HEK293 (cell line): ENCODE results near the gene CXCL6.

Experiments
- CTCF ChIA-PET: fragments of 350-600 bp; formaldehyde crosslinking; extraction: SDS; loops from one replicate; lab custom pipeline; 2021; ENCODE audit warnings: antibody characterized with exemption; lab: Yijun Ruan, JAX
- POLR2A ChIA-PET: fragments of 300-600 bp; formaldehyde crosslinking; extraction: SDS; loops from one replicate; lab custom pipeline; 2020; ENCODE audit warnings: antibody characterized with exemption, inconsistent platforms; lab: Yijun Ruan, JAX
- H3K27ac ChIP-seq: fragments of 200-500 bp; sonication (Bioruptor generic); 2 replicates; pipeline ENCODE4 v1.5.1; 2014; ENCODE audit warnings: low read depth, low read length, control low read depth, inconsistent platforms; ENCODE audit errors: extremely low read depth
- H3K36me3 ChIP-seq, 2 experiments: fragments of 200-500 bp in 1 of 2; sonication (Bioruptor generic) in 1 of 2; 1 replicate in 1 of 2; 2 replicates in 1 of 2; pipeline ENCODE4 v1.5.1; 2014 to 2017; ENCODE audit warnings: inconsistent platforms in 2 of 2, low read length in 2 of 2; ENCODE audit not compliant: control insufficient read depth in 2 of 2, insufficient read depth in 1 of 2
- H3K4me1 ChIP-seq: fragments of 200-500 bp; sonication (Bioruptor generic); 2 replicates; pipeline ENCODE4 v1.5.1; 2014; ENCODE audit warnings: mild to moderate bottlenecking, low read length, inconsistent platforms; ENCODE audit not compliant: control insufficient read depth, insufficient read depth
- H3K4me3 ChIP-seq: 2 replicates; pipeline ENCODE4 v1.5.1; 2011; ENCODE audit warnings: low read depth, mild to moderate bottlenecking, control low read depth, low read length, moderate library complexity
- H3K9me3 ChIP-seq: fragments of 200-500 bp; sonication (Bioruptor generic); 2 replicates; pipeline ENCODE4 v1.5.1; 2014; ENCODE audit warnings: low read depth, low read length, inconsistent platforms; ENCODE audit not compliant: control insufficient read depth, insufficient read depth
- BCL11B ChIP-seq: fragments of 450-650 bp; formaldehyde crosslinking; IDR thresholded peaks from 2 replicates; pipeline ENCODE4 v1.5.1; 2016; ENCODE audit warnings: low read depth, missing biosample characterization, missing genetic modification characterization
- MEIS1 ChIP-seq: sonication (generic); formaldehyde crosslinking; IDR thresholded peaks from 2 replicates; pipeline ENCODE4 v1.8.1; 2022; ENCODE audit warnings: missing genetic modification reagents, mild to moderate bottlenecking, borderline replicate concordance
- REPIN1 ChIP-seq: fragments of 450-650 bp; formaldehyde crosslinking; IDR thresholded peaks from 2 replicates; pipeline ENCODE4 v1.5.1; 2017; ENCODE audit warnings: missing biosample characterization, missing genetic modification characterization, low read depth
- SCRT2 ChIP-seq: fragments of 450-650 bp; formaldehyde crosslinking; IDR thresholded peaks from 2 replicates; pipeline ENCODE4 v1.5.1; 2016; ENCODE audit warnings: missing biosample characterization, missing genetic modification characterization
- ZFP3 ChIP-seq: fragments of 450-650 bp; formaldehyde crosslinking; IDR thresholded peaks from 2 replicates; pipeline ENCODE4 v1.5.1; 2016; ENCODE audit warnings: low read depth, missing biosample characterization, missing genetic modification characterization
- ZIC2 ChIP-seq: fragments of 450-650 bp; formaldehyde crosslinking; IDR thresholded peaks from 2 replicates; pipeline ENCODE4 v1.5.1; 2016; ENCODE audit warnings: missing biosample characterization, missing genetic modification characterization
- ZNF146 ChIP-seq: fragments of 450-650 bp; formaldehyde crosslinking; IDR thresholded peaks from 2 replicates; pipeline ENCODE4 v1.5.1; 2016; ENCODE audit warnings: missing biosample characterization, missing genetic modification characterization
- ZNF302 ChIP-seq: fragments of 450-650 bp; formaldehyde crosslinking; IDR thresholded peaks from 2 replicates; pipeline ENCODE4 v1.5.1; 2016; ENCODE audit warnings: missing biosample characterization, missing genetic modification characterization, low read depth
- ZNF423 ChIP-seq: fragments of 450-650 bp; formaldehyde crosslinking; IDR thresholded peaks from 2 replicates; pipeline ENCODE4 v1.5.1; 2016; ENCODE audit warnings: missing biosample characterization, missing genetic modification characterization
- ZNF626 ChIP-seq: fragments of 450-650 bp; sonication (Bioruptor Pico); formaldehyde crosslinking; IDR thresholded peaks from 2 replicates; pipeline ENCODE4 v1.5.1; 2018; ENCODE audit warnings: missing biosample characterization, missing genetic modification characterization, inconsistent platforms
- ZSCAN23 ChIP-seq: fragments of 450-650 bp; formaldehyde crosslinking; IDR thresholded peaks from 2 replicates; pipeline ENCODE4 v1.5.1; 2016; ENCODE audit warnings: missing biosample characterization, missing genetic modification characterization
- TF ChIP-seq, protein P1 (sequence below): fragments of 450-650 bp; formaldehyde crosslinking; IDR thresholded peaks from 2 replicates; pipeline ENCODE4 v1.5.1; 2016; ENCODE audit warnings: missing biosample characterization, missing genetic modification characterization
- TF ChIP-seq, protein P2 (sequence below): fragments of 450-650 bp; formaldehyde crosslinking; IDR thresholded peaks from 2 replicates; pipeline ENCODE4 v1.5.1; 2016; ENCODE audit warnings: missing biosample characterization, missing genetic modification characterization
- TF ChIP-seq, protein P3 (sequence below): fragments of 450-650 bp; formaldehyde crosslinking; IDR thresholded peaks from 2 replicates; pipeline ENCODE4 v1.5.1; 2017; ENCODE audit warnings: missing biosample characterization, missing genetic modification characterization
- TF ChIP-seq, protein P4 (sequence below): fragments of 450-650 bp; formaldehyde crosslinking; IDR thresholded peaks from 2 replicates; pipeline ENCODE4 v1.5.1; 2016; ENCODE audit warnings: missing biosample characterization, missing genetic modification characterization

The CXCL6 gene

DNA sequence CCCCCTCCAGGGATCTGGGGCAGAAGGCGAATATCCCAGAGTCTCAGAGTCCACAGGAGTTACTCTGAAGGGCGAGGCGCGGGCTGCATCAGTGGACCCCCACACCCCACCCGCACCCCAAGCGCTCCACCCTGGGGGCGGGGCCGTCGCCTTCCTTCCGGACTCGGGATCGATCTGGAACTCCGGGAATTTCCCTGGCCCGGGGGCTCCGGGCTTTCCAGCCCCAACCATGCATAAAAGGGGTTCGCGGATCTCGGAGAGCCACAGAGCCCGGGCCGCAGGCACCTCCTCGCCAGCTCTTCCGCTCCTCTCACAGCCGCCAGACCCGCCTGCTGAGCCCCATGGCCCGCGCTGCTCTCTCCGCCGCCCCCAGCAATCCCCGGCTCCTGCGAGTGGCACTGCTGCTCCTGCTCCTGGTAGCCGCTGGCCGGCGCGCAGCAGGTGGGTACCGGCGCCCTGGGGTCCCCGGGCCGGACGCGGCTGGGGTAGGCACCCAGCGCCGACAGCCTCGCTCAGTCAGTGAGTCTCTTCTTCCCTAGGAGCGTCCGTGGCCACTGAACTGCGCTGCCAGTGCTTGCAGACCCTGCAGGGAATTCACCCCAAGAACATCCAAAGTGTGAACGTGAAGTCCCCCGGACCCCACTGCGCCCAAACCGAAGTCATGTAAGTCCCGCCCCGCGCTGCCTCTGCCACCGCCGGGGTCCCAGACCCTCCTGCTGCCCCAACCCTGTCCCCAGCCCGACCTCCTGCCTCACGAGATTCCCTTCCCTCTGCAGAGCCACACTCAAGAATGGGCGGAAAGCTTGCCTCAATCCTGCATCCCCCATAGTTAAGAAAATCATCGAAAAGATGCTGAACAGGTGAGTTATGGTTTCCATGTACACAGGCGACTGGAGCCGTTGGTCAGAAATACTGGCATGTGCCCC is 32.9 kb downstream of the CXCL6 start, which contains the start of gene CXCL1 (continued):
- TF ChIP-seq, protein P1, sequence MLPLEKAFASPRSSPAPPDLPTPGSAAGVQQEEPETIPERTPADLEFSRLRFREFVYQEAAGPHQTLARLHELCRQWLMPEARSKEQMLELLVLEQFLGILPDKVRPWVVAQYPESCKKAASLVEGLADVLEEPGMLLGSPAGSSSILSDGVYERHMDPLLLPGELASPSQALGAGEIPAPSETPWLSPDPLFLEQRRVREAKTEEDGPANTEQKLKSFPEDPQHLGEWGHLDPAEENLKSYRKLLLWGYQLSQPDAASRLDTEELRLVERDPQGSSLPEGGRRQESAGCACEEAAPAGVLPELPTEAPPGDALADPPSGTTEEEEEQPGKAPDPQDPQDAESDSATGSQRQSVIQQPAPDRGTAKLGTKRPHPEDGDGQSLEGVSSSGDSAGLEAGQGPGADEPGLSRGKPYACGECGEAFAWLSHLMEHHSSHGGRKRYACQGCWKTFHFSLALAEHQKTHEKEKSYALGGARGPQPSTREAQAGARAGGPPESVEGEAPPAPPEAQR (tag by site-specific recombination) = no peak
- no peak for TF ChIP-seq ZFP3 (tag by site-specific recombination)

- H3K27ac ChIP-seq = no peak overlapping the region
- TF ChIP-seq SCRT2 (tag by site-specific recombination) (peak; percentile 32; the same call in 1 of the 2 replicates), ZNF302 (tag by site-specific recombination) (no peak)
- H3K36me3 ChIP-seq = no peaks in the 10 kb centered on the region
- no peaks in the 10 kb centered on the region for H3K4me1 ChIP-seq
- no peaks in the 10 kb centered on the region for H3K9me3 ChIP-seq
- H3K4me3 ChIP-seq = no peak overlapping the region
- CTCF ChIA-PET = no interaction called here
- POLR2A ChIA-PET = no interaction called here
Measured at GRCh38 chr4:73870260-73870659, 33.8 kb downstream of the CXCL6 start.

GRCh38 chr4:73870768-73871167 is 34.3 kb downstream of the CXCL6 start:
- CTCF ChIA-PET = no interaction called here
- H3K9me3 ChIP-seq = no peaks in the 10 kb centered on the region
- H3K27ac ChIP-seq = no peak overlapping the region
- H3K36me3 ChIP-seq = no peaks in the 10 kb centered on the region
- TF ChIP-seq, protein P2, sequence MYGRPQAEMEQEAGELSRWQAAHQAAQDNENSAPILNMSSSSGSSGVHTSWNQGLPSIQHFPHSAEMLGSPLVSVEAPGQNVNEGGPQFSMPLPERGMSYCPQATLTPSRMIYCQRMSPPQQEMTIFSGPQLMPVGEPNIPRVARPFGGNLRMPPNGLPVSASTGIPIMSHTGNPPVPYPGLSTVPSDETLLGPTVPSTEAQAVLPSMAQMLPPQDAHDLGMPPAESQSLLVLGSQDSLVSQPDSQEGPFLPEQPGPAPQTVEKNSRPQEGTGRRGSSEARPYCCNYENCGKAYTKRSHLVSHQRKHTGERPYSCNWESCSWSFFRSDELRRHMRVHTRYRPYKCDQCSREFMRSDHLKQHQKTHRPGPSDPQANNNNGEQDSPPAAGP (tag by site-specific recombination) = no peak
- TF ChIP-seq ZNF626 (tag by site-specific recombination) (no peak), BCL11B (tag by site-specific recombination) (no peak), MEIS1 (no peak), ZNF423 (tag by site-specific recombination) (no peak), REPIN1 (tag by site-specific recombination) (no peak), ZIC2 (tag by site-specific recombination) (no peak), ZSCAN23 (no peak), ZNF146 (tag by site-specific recombination) (no peak)
- TF ChIP-seq, protein P3, sequence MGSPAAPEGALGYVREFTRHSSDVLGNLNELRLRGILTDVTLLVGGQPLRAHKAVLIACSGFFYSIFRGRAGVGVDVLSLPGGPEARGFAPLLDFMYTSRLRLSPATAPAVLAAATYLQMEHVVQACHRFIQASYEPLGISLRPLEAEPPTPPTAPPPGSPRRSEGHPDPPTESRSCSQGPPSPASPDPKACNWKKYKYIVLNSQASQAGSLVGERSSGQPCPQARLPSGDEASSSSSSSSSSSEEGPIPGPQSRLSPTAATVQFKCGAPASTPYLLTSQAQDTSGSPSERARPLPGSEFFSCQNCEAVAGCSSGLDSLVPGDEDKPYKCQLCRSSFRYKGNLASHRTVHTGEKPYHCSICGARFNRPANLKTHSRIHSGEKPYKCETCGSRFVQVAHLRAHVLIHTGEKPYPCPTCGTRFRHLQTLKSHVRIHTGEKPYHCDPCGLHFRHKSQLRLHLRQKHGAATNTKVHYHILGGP = no peak
- TF ChIP-seq, protein P4, sequence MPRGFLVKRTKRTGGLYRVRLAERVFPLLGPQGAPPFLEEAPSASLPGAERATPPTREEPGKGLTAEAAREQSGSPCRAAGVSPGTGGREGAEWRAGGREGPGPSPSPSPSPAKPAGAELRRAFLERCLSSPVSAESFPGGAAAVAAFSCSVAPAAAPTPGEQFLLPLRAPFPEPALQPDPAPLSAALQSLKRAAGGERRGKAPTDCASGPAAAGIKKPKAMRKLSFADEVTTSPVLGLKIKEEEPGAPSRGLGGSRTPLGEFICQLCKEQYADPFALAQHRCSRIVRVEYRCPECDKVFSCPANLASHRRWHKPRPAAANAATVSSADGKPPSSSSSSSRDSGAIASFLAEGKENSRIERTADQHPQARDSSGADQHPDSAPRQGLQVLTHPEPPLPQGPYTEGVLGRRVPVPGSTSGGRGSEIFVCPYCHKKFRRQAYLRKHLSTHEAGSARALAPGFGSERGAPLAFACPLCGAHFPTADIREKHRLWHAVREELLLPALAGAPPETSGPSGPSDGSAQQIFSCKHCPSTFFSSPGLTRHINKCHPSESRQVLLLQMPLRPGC = no peak
- H3K4me1 ChIP-seq = no peaks in the 10 kb centered on the region
- POLR2A ChIA-PET = no interaction called here
- H3K4me3 ChIP-seq = no peak overlapping the region
